HG03045 (cell line): ENCODE data around the gene MDGA2.

ENCODE experiments used
- ATAC-seq: cut with Tn5 transposase; IDR thresholded peaks from one replicate; pipeline ENCODE4 v1.9.1; 2021; ENCODE audit warnings: mild to moderate bottlenecking, moderate library complexity; ENCODE audit not compliant: unreplicated experiment

Gene MDGA2

DNA sequence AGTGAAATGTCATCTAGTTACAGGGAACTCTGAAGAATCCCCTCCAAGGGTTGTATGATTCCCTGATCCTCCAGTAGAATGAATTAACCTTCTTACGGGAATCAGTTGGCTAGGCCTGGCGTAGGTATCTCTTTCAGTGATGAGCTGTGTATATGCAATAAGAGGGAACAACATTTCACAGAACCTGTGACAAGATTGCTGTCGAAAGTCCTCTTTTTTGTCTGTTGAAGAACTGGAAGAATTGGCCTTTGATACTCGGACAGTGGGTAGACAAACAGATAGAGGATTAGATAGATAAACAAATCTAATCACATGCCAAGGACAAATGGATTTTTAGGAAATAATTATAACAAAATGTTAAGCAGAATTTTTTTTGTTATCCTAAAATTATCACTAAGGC is 184.6 kb downstream of the MDGA2 start:
- ATAC-seq: no peak

GRCh38 chr14:47490353-47490752 is 185.1 kb downstream of the MDGA2 start:
- no peak for ATAC-seq

- ATAC-seq: no peak
Observed at GRCh38 chr14:47485421-47485820, 190.0 kb downstream of the MDGA2 start.

- ATAC-seq: no peak
Observed at GRCh38 chr14:47483449-47483848, 192.0 kb downstream of the MDGA2 start.

- ATAC-seq: no peak
Observed at GRCh38 chr14:47471075-47471474, 204.3 kb downstream of the MDGA2 start.

GRCh38 chr14:47466916-47467315 is 208.5 kb downstream of the MDGA2 start:
- no peak for ATAC-seq

DNA sequence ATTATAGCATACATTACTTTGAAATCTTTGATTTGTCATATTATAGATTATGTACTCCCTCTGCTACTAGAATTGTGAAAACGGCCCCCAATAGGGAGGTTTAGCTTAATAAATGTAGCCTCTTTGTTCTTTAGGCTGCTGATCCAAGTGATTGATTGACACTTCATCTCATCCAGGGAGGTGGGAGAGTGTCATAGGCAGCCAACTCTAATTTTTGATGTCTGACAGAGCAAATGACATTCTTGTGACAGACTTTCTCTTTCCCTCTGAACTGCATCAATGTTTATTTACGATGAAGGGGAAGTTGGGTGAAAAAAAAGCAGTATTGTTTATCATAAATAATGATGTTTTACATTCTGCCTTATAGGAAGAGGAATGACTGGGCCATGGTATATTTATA is 221.4 kb downstream of the MDGA2 start:
- no peak for ATAC-seq

GRCh38 chr14:47447076-47447475 is 228.3 kb downstream of the MDGA2 start:
- ATAC-seq: no peak

DNA sequence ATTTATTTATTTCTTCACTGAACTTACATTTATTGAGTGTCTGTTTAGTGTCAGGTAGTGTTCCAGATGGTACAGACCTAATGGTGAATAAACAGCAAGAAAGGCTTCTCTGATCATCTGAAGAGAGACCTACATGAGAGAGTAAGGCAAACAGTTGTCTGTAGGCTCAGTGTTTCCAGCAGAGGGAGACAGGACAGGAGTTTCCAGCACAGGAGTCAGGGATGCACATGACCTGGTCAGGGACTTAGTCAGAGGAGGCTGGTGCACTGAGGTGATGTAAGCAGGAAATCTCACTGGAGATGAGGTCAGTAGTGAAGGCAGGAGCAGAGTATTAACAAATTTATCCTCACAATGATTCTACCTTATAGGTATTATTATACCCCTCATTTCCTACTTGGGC is 233.2 kb downstream of the MDGA2 start:
- no peak for ATAC-seq

DNA sequence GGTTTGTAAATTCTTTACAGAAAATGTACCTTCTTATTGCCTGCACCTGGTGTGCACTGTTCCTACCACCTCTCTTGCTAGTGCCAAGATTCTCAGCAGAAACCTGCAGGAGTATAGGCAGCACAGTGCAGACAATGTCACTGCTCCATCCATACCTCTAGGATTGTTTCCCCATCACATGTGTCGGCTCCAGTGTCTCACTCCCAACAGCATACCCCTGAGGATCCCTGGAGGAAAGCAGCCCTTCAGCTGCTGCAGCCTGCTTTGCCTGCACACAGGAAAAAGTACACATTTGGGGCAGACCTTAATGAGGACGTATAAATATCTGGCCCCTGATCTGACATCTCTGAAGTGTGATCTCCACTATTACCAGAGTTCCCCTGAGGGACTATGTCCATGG is 235.5 kb downstream of the MDGA2 start:
- ATAC-seq: no peak

- no peak for ATAC-seq
Observed at GRCh38 chr14:47438650-47439140, 236.7 kb downstream of the MDGA2 start.

DNA sequence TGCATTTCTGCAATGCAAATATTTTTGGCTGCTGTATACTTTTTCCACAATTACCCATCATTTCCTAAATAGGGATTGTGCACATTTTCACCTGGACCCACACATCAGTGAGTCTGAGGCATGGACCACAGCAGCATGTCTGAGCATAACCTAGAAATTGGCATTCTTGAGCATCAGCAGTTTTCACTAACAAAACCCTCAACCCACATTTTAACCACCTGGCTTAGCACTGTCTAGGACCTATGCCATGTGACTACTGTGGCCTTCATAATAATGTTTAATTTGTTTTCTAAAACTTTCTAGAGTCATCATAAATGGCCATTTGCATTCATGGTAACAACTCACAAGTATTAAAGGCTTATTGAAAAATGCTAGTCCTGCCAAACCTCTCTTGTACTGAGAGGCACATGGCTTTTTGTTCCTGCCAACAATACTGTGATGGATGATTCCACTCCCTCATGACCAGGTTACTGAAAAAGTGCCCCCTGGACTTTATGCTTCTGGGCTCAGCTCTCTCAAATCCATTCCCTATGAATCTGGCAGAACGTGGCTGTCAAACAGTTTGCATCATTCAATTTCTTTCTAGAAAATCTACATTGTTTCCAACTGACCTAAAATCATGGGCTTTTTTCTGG is 240.0 kb downstream of the MDGA2 start:
- ATAC-seq: no peak

- no peak for ATAC-seq
Observed at GRCh38 chr14:47427629-47428028, 247.8 kb downstream of the MDGA2 start.

DNA sequence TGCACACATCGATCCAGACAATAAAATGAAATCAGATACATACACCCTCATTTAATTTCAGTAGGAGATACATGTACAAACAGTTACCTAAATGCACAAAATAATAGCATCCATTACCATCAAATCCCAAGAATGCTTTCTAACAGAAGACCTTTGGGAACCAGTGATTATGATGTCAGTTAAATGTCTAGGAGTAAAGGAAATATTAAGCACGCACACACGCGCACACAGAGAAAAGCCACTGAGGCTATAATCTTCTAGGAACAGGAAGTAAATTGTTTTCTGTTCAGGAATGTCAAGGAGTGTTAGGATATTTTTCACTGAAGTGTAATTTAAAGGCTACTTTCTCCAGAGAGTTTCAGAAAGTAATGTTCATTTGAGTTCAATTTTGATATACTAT is 250.1 kb downstream of the MDGA2 start:
- no peak for ATAC-seq

GRCh38 chr14:47422191-47422590 is 253.2 kb downstream of the MDGA2 start:
- no peak for ATAC-seq

DNA sequence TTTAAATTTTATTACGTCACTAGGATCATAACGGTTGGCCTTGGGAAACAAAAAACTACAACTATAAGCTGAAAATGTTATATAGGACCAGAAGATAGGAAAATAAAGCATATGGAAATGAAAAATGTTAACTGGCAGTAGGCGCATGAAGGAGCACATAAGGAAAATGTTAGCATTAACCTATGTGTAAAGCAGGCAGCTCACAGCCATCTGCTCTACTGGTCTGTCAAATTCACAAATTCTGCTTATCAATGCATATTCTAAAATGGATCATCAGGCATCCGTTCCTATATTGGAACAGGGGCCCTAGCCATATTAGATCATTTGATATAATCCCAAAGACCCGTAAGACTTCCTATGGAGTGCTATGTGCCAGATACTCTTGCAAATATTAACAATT is 263.9 kb downstream of the MDGA2 start:
- no peak for ATAC-seq

DNA sequence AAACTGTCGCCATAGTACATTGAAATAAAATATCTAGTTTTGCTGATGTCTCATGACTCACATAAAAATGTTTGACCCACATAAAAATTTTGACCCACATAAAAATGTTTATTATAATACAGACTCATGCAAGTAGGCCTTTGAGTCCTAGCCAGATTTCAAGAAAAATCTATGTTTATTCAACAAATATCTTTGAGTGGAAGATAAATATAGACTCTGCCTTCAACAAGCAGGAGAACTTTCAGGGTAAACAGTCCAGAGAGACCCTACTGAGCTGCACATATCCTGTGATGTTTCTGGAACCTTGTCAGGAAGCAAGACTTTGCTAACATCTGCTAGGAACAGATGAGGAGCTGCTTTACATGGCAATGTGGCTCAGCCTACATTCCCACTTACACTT is 283.1 kb downstream of the MDGA2 start:
- no peak for ATAC-seq

- ATAC-seq: no peak
Observed at GRCh38 chr14:47390831-47391504, 284.4 kb downstream of the MDGA2 start.

DNA sequence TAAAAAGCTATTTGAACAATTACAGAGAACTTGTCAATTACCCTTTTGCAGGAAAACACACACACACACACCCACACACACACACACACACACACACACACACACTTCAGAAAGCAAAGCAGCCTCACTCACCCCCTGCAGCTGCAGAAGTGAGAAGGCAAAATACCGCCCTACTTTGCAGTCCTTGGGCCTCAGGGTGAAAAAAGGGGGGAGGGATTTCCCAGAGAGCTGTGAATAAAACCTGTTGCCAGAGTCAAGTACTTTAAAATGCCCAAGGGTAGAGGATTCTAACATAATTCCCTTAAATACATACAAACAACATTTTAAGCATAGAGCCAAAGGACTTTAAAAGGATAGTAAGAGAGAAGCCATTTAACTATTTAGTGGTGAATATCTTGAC is 285.9 kb downstream of the MDGA2 start:
- ATAC-seq: no peak

GRCh38 chr14:47366006-47366405 is 309.4 kb downstream of the MDGA2 start:
- no peak for ATAC-seq

DNA sequence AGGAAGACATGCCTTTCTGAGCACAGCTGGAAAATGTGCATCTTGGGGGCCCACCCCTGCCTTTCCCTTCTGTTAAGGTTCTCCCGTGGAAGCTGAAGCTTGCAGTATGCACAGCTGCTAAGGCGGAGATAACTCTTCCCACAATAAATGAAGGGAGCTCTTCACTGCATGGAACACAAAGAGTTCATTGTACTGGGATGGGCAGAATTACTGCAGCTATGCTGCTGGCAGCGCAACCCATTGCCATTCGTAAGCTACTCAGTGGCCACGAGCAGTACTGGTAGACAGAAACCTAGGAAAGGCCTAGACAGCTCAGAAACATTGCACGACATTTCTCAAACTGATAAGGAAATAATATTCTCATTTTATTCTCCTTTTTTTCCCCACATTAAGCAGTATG is 310.2 kb downstream of the MDGA2 start:
- no peak for ATAC-seq

GRCh38 chr14:47353186-47353585 is 322.2 kb downstream of the MDGA2 start:
- no peak for ATAC-seq

- ATAC-seq: no peak
Observed at GRCh38 chr14:47346849-47347248, 328.6 kb downstream of the MDGA2 start.
